Measurements from ENCODE around the gene FAM25A.

FAM25A gene

DNA sequence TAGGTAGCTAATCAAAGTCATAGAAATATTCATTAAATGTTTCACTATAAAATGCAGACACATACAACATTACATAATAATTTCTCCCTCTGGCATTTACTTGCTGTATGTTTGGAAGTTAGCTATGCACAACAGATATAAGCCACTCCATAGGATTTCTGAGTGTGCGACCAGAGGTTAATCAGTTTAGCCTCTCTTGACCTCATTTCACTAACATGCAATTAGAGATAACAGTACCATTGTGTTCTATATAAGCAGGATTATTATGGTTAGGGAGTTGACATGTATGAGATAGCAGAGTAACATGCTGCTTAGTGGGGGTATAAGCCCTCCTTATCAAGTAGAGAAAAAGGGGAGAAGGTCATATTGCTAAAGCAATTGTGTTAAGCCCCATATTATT lies 48.2 kb downstream of the FAM25A start:
- peaks cover 39% of the 10 kb centered on the region for H3K36me3 ChIP-seq (ENCODE audit: control insufficient read depth, insufficient read depth, low read length)
- H3K27me3 ChIP-seq (ENCODE audit: control insufficient read depth, insufficient read depth, low read length): no peaks in the 10 kb centered on the region
- H3K9ac ChIP-seq (ENCODE audit: low read depth, low read length): no peak overlapping the region
- no peaks in the 10 kb centered on the region for H3K4me1 ChIP-seq (ENCODE audit: control insufficient read depth, insufficient read depth, low read length)
- H3K4me3 ChIP-seq (ENCODE audit: low read depth, low read length): no peak overlapping the region
- H3K9me3 ChIP-seq (ENCODE audit: control insufficient read depth, insufficient read depth, low read length): no peaks in the 10 kb centered on the region

DNA sequence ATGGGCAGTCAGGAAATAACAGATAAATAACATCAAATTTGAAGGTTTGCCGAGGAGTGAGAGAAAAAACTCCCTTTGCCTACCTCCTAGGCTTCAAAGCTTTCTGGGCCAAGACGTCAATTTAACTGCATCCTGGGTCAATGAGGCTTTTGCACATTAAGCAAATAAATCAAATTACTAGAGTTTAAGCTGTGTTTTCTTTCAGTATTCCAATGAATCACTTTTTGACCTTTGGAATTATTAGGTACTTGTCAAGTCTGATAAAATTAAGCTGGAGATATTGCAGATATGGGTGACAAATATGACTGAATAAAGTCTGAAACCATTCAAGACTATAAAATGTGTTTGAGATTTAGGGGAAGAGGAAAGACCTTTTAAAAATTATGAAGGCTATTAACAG lies 52.4 kb downstream of the FAM25A start:
- H3K27me3 ChIP-seq (ENCODE audit: control insufficient read depth, insufficient read depth, low read length): no peaks in the 10 kb centered on the region
- H3K9me3 ChIP-seq (ENCODE audit: control insufficient read depth, insufficient read depth, low read length): no peaks in the 10 kb centered on the region
- peaks cover 18% of the 10 kb centered on the region for H3K36me3 ChIP-seq (ENCODE audit: control insufficient read depth, insufficient read depth, low read length)
- no peak overlapping the region for H3K4me3 ChIP-seq (ENCODE audit: low read depth, low read length)
- H3K9ac ChIP-seq (ENCODE audit: low read depth, low read length): no peak overlapping the region
- H3K4me1 ChIP-seq (ENCODE audit: control insufficient read depth, insufficient read depth, low read length): no peaks in the 10 kb centered on the region

Measured in iPS-15b (cell line).